ENCODE results near the gene KRT10. TPM values are rescaled to one million over a fixed set of nuclear protein-coding genes. Genes with fewer than 3 reads are reported as not detected.

Gene KRT10
- total RNA-seq, 3 donors from 2014 or later (not counting 1 experiment from before 2014, with no cell fraction given) = 23.6 to 35.9 (median 25.5) TPM

- Mint-ChIP-seq H3K27ac (no peak overlapping the region), H3K4me3 (no peak overlapping the region), H3K4me1 (peaks cover 11% of the 10 kb centered on the region in 2 donors), H3K36me3 (peaks cover 11% of the 10 kb centered on the region), H3K9me3 (peaks cover 4 to 5% of the 10 kb centered on the region in 2 donors), H3K27me3 (ENCODE audit: low read depth in 2 of 2) (peaks cover 48 to 58% of the 10 kb centered on the region in 2 donors)
- Histone ChIP-seq H3K9me3 (ENCODE audit: control insufficient read depth, insufficient read depth, low read length) (no peaks in the 10 kb centered on the region), H3K27me3 (ENCODE audit: control insufficient read depth, insufficient read depth, low read length) (peaks cover 37% of the 10 kb centered on the region), H3K4me1 (ENCODE audit: control insufficient read depth, insufficient read depth, low read length) (no peaks in the 10 kb centered on the region), H3K36me3 (ENCODE audit: control insufficient read depth, insufficient read depth, low read length) (peaks cover 4% of the 10 kb centered on the region), H3K4me3 (ENCODE audit: low read length) (no peak overlapping the region), H3K27ac (ENCODE audit: low read length) (no peak overlapping the region)
- 67% methylated on average over 4 of the region's 4 CpGs for WGBS (ENCODE audit: insufficient coverage)
- ATAC-seq (no peak), DNase-seq (no peak)
- intact Hi-C loops (cut with micrococcal nuclease) = no loop called here
- no peak for TF ChIP-seq CTCF (IDR thresholded peaks at IDR 0.05)
Observed at GRCh38 chr17:40813804-40814203, 8.6 kb downstream of the KRT10 start.

GRCh38 chr17:40812639-40813038 is 9.8 kb downstream of the KRT10 start:
- H3K27ac ChIP-seq (ENCODE audit: low read length) = no peak overlapping the region
- intact Hi-C loops (cut with micrococcal nuclease) = no loop called here
- H3K27me3 ChIP-seq (ENCODE audit: control insufficient read depth, insufficient read depth, low read length) = peaks cover 37% of the 10 kb centered on the region
- peaks cover 2% of the 10 kb centered on the region for H3K36me3 ChIP-seq (ENCODE audit: control insufficient read depth, insufficient read depth, low read length)
- H3K9me3 ChIP-seq (ENCODE audit: control insufficient read depth, insufficient read depth, low read length) = no peaks in the 10 kb centered on the region
- ATAC-seq (no peak), DNase-seq (no peak)
- peaks cover 4 to 6% of the 10 kb centered on the region in 2 donors for H3K4me1 Mint-ChIP-seq
- peaks cover 4 to 5% of the 10 kb centered on the region in 2 donors for H3K9me3 Mint-ChIP-seq
- H3K27me3 Mint-ChIP-seq (ENCODE audit: low read depth in 2 of 2) = peaks cover 51 to 69% of the 10 kb centered on the region in 2 donors
- WGBS (ENCODE audit: insufficient coverage) = 70% methylated on average over 3 of the region's 3 CpGs
- TF ChIP-seq CTCF (IDR thresholded peaks at IDR 0.05) = no peak
- H3K4me3 Mint-ChIP-seq = no peak overlapping the region
- H3K4me1 ChIP-seq (ENCODE audit: control insufficient read depth, insufficient read depth, low read length) = no peaks in the 10 kb centered on the region
- H3K27ac Mint-ChIP-seq = no peak overlapping the region
- no peak overlapping the region for H3K4me3 ChIP-seq (ENCODE audit: low read length)
- H3K36me3 Mint-ChIP-seq = peaks cover 9% of the 10 kb centered on the region

- intact Hi-C loops (cut with micrococcal nuclease) = loop anchor here (1.0 kb wide), 1 partner anchor 37 kb away; no protein-coding TSS in a partner anchor
- Histone ChIP-seq H3K27me3 (ENCODE audit: control insufficient read depth, insufficient read depth, low read length) (peaks cover 48% of the 10 kb centered on the region), H3K4me1 (ENCODE audit: control insufficient read depth, insufficient read depth, low read length) (no peaks in the 10 kb centered on the region), H3K36me3 (ENCODE audit: control insufficient read depth, insufficient read depth, low read length) (no peaks in the 10 kb centered on the region), H3K9me3 (ENCODE audit: control insufficient read depth, insufficient read depth, low read length) (no peaks in the 10 kb centered on the region), H3K4me3 (ENCODE audit: low read length) (no peak overlapping the region), H3K27ac (ENCODE audit: low read length) (no peak overlapping the region)
- no peak for TF ChIP-seq CTCF (IDR thresholded peaks at IDR 0.05)
- H3K27ac Mint-ChIP-seq = no peak overlapping the region
- peaks cover 0 to 3% of the 10 kb centered on the region in 2 donors for H3K9me3 Mint-ChIP-seq
- peaks cover 63 to 91% of the 10 kb centered on the region in 2 donors for H3K27me3 Mint-ChIP-seq (ENCODE audit: low read depth in 2 of 2)
- no peaks in the 10 kb centered on the region for H3K4me1 Mint-ChIP-seq
- no peak for DNase-seq
- ATAC-seq = no peak
- H3K4me3 Mint-ChIP-seq = no peak overlapping the region
- 89% methylated on average over 4 of the region's 6 CpGs for WGBS (ENCODE audit: insufficient coverage)
- H3K36me3 Mint-ChIP-seq = no peaks in the 10 kb centered on the region
Observed at GRCh38 chr17:40810494-40810893, 11.9 kb downstream of the KRT10 start.
